ENCODE measurements around the gene ADARB2. TPM values are rescaled to one million over a fixed set of nuclear protein-coding genes. Genes with fewer than 3 reads are reported as not detected.

Gene ADARB2
- total RNA-seq, 4 donors from 2014 or later: 0.32 to 1.6 (median 0.80) TPM

DNA sequence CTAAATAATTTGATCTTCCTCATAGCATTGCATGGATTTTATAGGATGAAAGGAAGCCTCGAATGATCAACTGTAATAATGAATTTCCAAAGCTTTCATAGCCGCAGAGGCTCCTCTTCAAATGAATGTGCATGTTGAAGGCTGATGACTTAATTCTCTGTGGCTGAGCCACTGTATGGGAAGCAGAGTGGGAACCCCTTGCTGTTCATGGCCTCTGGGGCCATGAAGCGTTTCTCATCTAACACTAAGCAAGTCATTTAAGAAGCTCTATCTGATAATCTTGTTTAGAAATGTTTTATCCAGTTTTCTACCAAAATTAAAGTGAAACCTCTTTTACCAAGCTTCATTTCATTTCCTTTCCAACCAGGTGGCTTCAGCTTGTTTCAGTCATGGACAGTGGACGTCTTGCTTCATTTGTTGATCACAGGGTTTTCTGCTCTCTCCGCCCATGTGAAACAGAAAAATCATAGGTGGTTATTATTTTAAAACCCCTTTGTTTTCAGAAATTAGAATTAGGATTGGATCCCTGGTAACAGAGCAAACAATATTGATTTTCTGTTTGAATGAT is 10.3 kb upstream of the ADARB2 start:
- DNase-seq (ENCODE audit: low spot score in 2 of 2): no peak
- Histone ChIP-seq H3K4me3 (no peak overlapping the region), H3K27me3 (peaks cover 11% of the 10 kb centered on the region), H3K9me3 (no peaks in the 10 kb centered on the region), H3K4me1 (no peaks in the 10 kb centered on the region), H3K36me3 (no peaks in the 10 kb centered on the region), H3K27ac (no peak overlapping the region)
- TF ChIP-seq POLR2AphosphoS5 (IDR thresholded peaks at IDR 0.05): no peak
- TF ChIP-seq, protein P1, sequence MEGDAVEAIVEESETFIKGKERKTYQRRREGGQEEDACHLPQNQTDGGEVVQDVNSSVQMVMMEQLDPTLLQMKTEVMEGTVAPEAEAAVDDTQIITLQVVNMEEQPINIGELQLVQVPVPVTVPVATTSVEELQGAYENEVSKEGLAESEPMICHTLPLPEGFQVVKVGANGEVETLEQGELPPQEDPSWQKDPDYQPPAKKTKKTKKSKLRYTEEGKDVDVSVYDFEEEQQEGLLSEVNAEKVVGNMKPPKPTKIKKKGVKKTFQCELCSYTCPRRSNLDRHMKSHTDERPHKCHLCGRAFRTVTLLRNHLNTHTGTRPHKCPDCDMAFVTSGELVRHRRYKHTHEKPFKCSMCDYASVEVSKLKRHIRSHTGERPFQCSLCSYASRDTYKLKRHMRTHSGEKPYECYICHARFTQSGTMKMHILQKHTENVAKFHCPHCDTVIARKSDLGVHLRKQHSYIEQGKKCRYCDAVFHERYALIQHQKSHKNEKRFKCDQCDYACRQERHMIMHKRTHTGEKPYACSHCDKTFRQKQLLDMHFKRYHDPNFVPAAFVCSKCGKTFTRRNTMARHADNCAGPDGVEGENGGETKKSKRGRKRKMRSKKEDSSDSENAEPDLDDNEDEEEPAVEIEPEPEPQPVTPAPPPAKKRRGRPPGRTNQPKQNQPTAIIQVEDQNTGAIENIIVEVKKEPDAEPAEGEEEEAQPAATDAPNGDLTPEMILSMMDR (IDR thresholded peaks at IDR 0.05): no peak
- TF ChIP-seq POLR2A (IDR thresholded peaks at IDR 0.05): no peak
- no peak for TF ChIP-seq EP300 (IDR thresholded peaks at IDR 0.05)
- WGBS: 80% methylated on average over 5 of the region's 5 CpGs

DNA sequence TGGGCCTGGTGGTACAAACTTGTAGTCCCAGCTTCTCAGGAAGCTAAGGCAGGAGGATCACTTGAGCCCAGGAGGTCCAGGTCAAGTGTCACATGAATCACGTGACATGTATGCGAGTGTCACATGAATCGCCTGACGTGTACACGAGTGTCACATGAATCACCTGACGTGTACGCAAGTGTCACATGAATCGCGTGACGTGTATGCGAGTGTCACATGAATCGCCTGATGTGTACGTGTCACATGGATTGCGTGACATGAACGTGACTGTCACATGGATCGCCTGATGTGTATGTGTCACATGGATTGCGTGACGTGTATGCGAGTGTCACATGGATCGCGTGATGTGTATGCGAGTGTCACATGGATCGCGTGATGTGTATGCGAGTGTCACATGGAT is 9.5 kb upstream of the ADARB2 start:
- DNase-seq (ENCODE audit: low spot score in 2 of 2): no peak
- TF ChIP-seq POLR2AphosphoS5 (IDR thresholded peaks at IDR 0.05) (no peak), EP300 (IDR thresholded peaks at IDR 0.05) (no peak), POLR2A (IDR thresholded peaks at IDR 0.05) (no peak)
- TF ChIP-seq, protein P1 (IDR thresholded peaks at IDR 0.05): no peak
- no peaks in the 10 kb centered on the region for H3K36me3 ChIP-seq
- H3K4me3 ChIP-seq: no peak overlapping the region
- 95% methylated on average over 25 of the region's 25 CpGs for WGBS
- peaks cover 11% of the 10 kb centered on the region for H3K27me3 ChIP-seq
- H3K9me3 ChIP-seq: no peaks in the 10 kb centered on the region
- H3K27ac ChIP-seq: no peak overlapping the region
- no peaks in the 10 kb centered on the region for H3K4me1 ChIP-seq

DNA sequence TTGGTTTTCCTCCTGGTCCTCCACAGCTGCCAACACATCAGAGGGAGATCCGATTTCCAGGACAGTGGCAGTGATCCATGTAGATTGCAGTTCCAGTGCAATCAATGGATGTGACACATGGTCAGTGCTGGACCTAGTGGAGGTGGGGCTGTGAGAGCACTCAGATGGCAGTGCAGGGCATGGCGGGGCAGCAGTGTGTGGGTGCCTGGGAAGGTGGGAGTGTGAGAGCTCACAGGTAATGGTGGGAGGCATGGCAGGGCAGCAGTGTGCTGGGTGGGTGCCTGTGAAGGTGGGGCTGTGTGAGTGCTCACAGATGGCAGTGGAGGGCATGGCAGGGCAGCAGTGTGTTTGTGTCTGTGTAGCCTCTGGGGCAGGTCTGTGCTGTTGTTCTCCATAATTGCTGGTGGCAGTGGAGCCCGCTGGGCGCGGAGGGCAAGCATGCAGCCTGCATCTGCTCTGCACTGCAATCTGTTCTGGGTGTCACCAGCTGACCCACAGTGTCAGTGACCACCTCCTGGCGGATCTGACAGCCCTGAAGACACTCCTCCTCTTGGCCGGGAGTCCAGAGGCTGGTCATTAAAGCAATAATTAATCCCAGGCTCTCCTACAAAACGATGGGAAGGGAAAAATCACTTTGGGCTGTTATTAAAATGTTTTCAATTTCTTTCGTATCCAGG is 8.6 kb upstream of the ADARB2 start:
- Histone ChIP-seq H3K27me3 (peaks cover 13% of the 10 kb centered on the region), H3K4me1 (no peaks in the 10 kb centered on the region), H3K36me3 (no peaks in the 10 kb centered on the region), H3K9me3 (no peaks in the 10 kb centered on the region), H3K27ac (no peak overlapping the region), H3K4me3 (no peak overlapping the region)
- WGBS: 59% methylated on average over 9 of the region's 9 CpGs
- no peak for TF ChIP-seq POLR2AphosphoS5 (IDR thresholded peaks at IDR 0.05)
- TF ChIP-seq EP300 (IDR thresholded peaks at IDR 0.05): no peak
- TF ChIP-seq POLR2A (IDR thresholded peaks at IDR 0.05): no peak
- TF ChIP-seq, protein P1 (IDR thresholded peaks at IDR 0.05): no peak
- no peak for DNase-seq (ENCODE audit: low spot score in 2 of 2)

DNA sequence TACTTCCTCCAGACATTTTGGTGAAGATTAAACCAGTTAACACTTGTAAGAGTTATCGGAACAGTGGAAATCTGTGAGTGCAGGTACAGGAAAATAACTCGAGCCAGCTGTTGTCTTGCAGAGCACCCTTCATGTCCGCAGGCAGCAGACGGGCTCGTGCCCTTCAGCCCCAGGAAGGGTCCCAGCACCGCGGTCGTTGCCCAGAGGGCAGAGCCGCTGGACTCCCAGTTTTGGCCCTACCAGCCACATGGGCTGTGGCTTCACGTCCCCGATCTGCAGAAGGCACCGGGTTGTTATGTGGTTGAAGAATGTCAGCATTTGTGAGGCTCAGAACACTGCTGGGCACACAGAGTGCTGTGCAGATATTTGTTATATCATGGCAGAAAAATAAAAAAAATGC is 7.2 kb upstream of the ADARB2 start:
- H3K4me1 ChIP-seq: no peaks in the 10 kb centered on the region
- 90% methylated on average over 12 of the region's 12 CpGs for WGBS
- DNase-seq (ENCODE audit: low spot score in 2 of 2): no peak
- H3K27me3 ChIP-seq: peaks cover 27% of the 10 kb centered on the region
- no peaks in the 10 kb centered on the region for H3K9me3 ChIP-seq
- H3K4me3 ChIP-seq: no peak overlapping the region
- H3K27ac ChIP-seq: no peak overlapping the region
- no peak for TF ChIP-seq EP300 (IDR thresholded peaks at IDR 0.05)
- no peaks in the 10 kb centered on the region for H3K36me3 ChIP-seq

DNA sequence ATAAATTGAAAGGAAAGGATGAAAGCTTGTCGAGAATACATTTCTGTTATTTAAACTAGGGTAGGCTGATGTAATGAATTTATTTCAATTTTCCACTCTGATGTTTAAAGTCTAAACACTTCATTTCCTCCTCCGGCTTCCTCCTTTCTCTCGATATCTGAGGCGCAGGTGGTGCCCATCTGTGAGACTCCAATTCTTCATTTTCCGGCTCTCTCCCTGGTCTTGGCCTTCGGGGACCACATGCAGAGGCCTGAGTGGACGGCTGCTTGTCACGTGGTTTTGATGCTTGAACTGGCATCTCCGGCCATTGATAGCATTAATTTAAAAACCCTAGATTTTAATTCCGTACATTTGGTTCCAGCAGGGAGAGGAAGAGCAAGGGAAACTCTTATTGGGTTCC is 5.8 kb upstream of the ADARB2 start:
- WGBS: 79% methylated on average over 10 of the region's 10 CpGs

More for the DNA sequence above, 5.8 kb upstream of the ADARB2 start:
- no peaks in the 10 kb centered on the region for H3K9me3 ChIP-seq
- DNase-seq (ENCODE audit: low spot score in 2 of 2): no peak
- no peaks in the 10 kb centered on the region for H3K4me1 ChIP-seq
- no peak overlapping the region for H3K27ac ChIP-seq
- no peaks in the 10 kb centered on the region for H3K36me3 ChIP-seq
- peaks cover 39% of the 10 kb centered on the region for H3K27me3 ChIP-seq
- no peak overlapping the region for H3K4me3 ChIP-seq
- no peak for TF ChIP-seq POLR2AphosphoS5 (IDR thresholded peaks at IDR 0.05)
- no peak for TF ChIP-seq EP300 (IDR thresholded peaks at IDR 0.05)
- no peak for TF ChIP-seq POLR2A (IDR thresholded peaks at IDR 0.05)
- TF ChIP-seq, protein P1 (IDR thresholded peaks at IDR 0.05): no peak

Measured in suprapubic skin (tissue), 4 donors.